ENCODE data around the gene MATR3. TPM values are rescaled to one million over a fixed set of nuclear protein-coding genes. Genes with fewer than 3 reads are reported as not detected.
"Not testable (repeated sequence)": the region's sequence is repeated elsewhere in the genome, so short reads cannot be mapped to it uniquely, and the experiment has no call there.

Gene MATR3
- total and polyA plus RNA-seq, 3 experiments from 2014 or later: 184 to 364 (median 199) TPM

GRCh38 chr5:139344177-139344576, 50.6 kb downstream of the MATR3 start:
- Histone ChIP-seq H3K27ac (ENCODE audit: low read depth, low read length) (no peak overlapping the region), H3K4me3 (ENCODE audit: low read length) (peak overlapping the region; percentile 32), H3K36me3 (ENCODE audit: insufficient read depth, low read length) (peaks cover 5% of the 10 kb centered on the region), H3K4me1 (ENCODE audit: insufficient read depth, low read length) (peaks cover 36% of the 10 kb centered on the region), H3K9me3 (ENCODE audit: low read length) (no peaks in the 10 kb centered on the region), H3K27me3 (ENCODE audit: insufficient read depth, low read length, poor library complexity, severe bottlenecking) (no peaks in the 10 kb centered on the region)
- Mint-ChIP-seq H3K4me3 (peak overlapping the region; percentile 56 to 97 (median 79)), H3K27ac (peak overlapping the region in 4 of 8 donors; percentile 17 to 67 (median 20)), H3K4me1 (peaks cover 53 to 75% (median 68%) of the 10 kb centered on the region in 3 donors), H3K27me3 (no peaks in the 10 kb centered on the region), H3K9me3 (no peaks in the 10 kb centered on the region), H3K36me3 (peaks cover 4 to 52% (median 9%) of the 10 kb centered on the region in 3 donors)
- ChIA-PET CTCF (interaction anchor here (0.7 to 1.6 kb wide), 3 partner anchors 10 to 50 kb away, joined by 3 to 4 read pairs (median 3); no protein-coding TSS in a partner anchor), POLR2A (interaction anchor here (0.6 to 0.7 kb wide), 2 partner anchors 47 to 52 kb away, joined by 5 to 8 read pairs; no protein-coding TSS in a partner anchor)
- DNase-seq: no peak

GRCh38 chr5:139345442-139345841, 51.9 kb downstream of the MATR3 start:
- H3K9me3 Mint-ChIP-seq; H3K36me3 ChIP-seq (ENCODE audit: insufficient read depth, low read length); H3K27me3 Mint-ChIP-seq; POLR2A ChIA-PET; H3K27ac ChIP-seq (ENCODE audit: low read depth, low read length); CTCF ChIA-PET; H3K27me3 ChIP-seq (ENCODE audit: insufficient read depth, low read length, poor library complexity, severe bottlenecking); DNase-seq; H3K4me3 ChIP-seq (ENCODE audit: low read length); H3K9me3 ChIP-seq (ENCODE audit: low read length): not testable (repeated sequence)
- Mint-ChIP-seq H3K4me3 (peak overlapping the region in 5 of 7 donors; percentile 2 to 45 (median 34)), H3K36me3 (peaks cover 4 to 52% (median 9%) of the 10 kb centered on the region in 3 donors), H3K27ac (peak overlapping the region in 3 of 8 donors; percentile 51 to 67 (median 55)), H3K4me1 (peaks cover 56 to 78% (median 72%) of the 10 kb centered on the region in 3 donors)
- H3K4me1 ChIP-seq (ENCODE audit: insufficient read depth, low read length): peaks cover 36% of the 10 kb centered on the region

GRCh38 chr5:139347863-139348262, 54.3 kb downstream of the MATR3 start:
- H3K9me3 ChIP-seq (ENCODE audit: low read length); H3K9me3 Mint-ChIP-seq; H3K27ac Mint-ChIP-seq; H3K27ac ChIP-seq (ENCODE audit: low read depth, low read length); H3K27me3 Mint-ChIP-seq; H3K4me3 ChIP-seq (ENCODE audit: low read length); DNase-seq; H3K27me3 ChIP-seq (ENCODE audit: insufficient read depth, low read length, poor library complexity, severe bottlenecking): not testable (repeated sequence)
- ChIA-PET CTCF (interaction anchor here (0.8 kb wide), 1 partner anchor 9 kb away, joined by 4 read pairs; no protein-coding TSS in a partner anchor), POLR2A (interaction anchor here (0.6 kb wide), 1 partner anchor 215 kb away, joined by 3 read pairs; no protein-coding TSS in a partner anchor)
- Histone ChIP-seq H3K36me3 (ENCODE audit: insufficient read depth, low read length) (peaks cover 13% of the 10 kb centered on the region), H3K4me1 (ENCODE audit: insufficient read depth, low read length) (peaks cover 27% of the 10 kb centered on the region)
- H3K4me3 Mint-ChIP-seq: peak overlapping the region in 1 of 7 donors; percentile 13
- peaks cover 4 to 50% (median 9%) of the 10 kb centered on the region in 3 donors for H3K36me3 Mint-ChIP-seq
- H3K4me1 Mint-ChIP-seq: peaks cover 54 to 78% (median 72%) of the 10 kb centered on the region in 3 donors

- Mint-ChIP-seq H3K4me3 (peak overlapping the region in 2 of 7 donors; percentile 21 to 28), H3K36me3 (peaks cover 7 to 46% (median 14%) of the 10 kb centered on the region in 3 donors), H3K27me3 (no peaks in the 10 kb centered on the region), H3K27ac (peak overlapping the region in 1 of 8 donors; percentile 58), H3K9me3 (peaks cover 0 to 4% (median 0%) of the 10 kb centered on the region in 5 donors), H3K4me1 (peaks cover 44 to 71% (median 60%) of the 10 kb centered on the region in 3 donors)
- CTCF ChIA-PET: interaction anchor here (1.3 kb wide), 1 partner anchor 10 kb away, joined by 4 read pairs; no protein-coding TSS in a partner anchor
- Histone ChIP-seq H3K4me3 (ENCODE audit: low read length) (no peak overlapping the region), H3K27ac (ENCODE audit: low read depth, low read length) (no peak overlapping the region), H3K27me3 (ENCODE audit: insufficient read depth, low read length, poor library complexity, severe bottlenecking) (no peaks in the 10 kb centered on the region), H3K36me3 (ENCODE audit: insufficient read depth, low read length) (peaks cover 8% of the 10 kb centered on the region), H3K4me1 (ENCODE audit: insufficient read depth, low read length) (peaks cover 10% of the 10 kb centered on the region), H3K9me3 (ENCODE audit: low read length) (no peaks in the 10 kb centered on the region)
- POLR2A ChIA-PET: no interaction called here
- DNase-seq: no peak
Observed at GRCh38 chr5:139354186-139354585, 60.6 kb downstream of the MATR3 start.

- H3K27me3 ChIP-seq (ENCODE audit: insufficient read depth, low read length, poor library complexity, severe bottlenecking); H3K9me3 Mint-ChIP-seq; H3K4me3 ChIP-seq (ENCODE audit: low read length); H3K27ac ChIP-seq (ENCODE audit: low read depth, low read length); CTCF ChIA-PET; POLR2A ChIA-PET; H3K27ac Mint-ChIP-seq; H3K9me3 ChIP-seq (ENCODE audit: low read length); H3K27me3 Mint-ChIP-seq; H3K36me3 ChIP-seq (ENCODE audit: insufficient read depth, low read length); DNase-seq; H3K4me3 Mint-ChIP-seq: not testable (repeated sequence)
- Mint-ChIP-seq H3K4me1 (peaks cover 41 to 71% (median 61%) of the 10 kb centered on the region in 3 donors), H3K36me3 (peaks cover 7 to 54% (median 14%) of the 10 kb centered on the region in 3 donors)
- H3K4me1 ChIP-seq (ENCODE audit: insufficient read depth, low read length): peaks cover 10% of the 10 kb centered on the region
Observed at GRCh38 chr5:139355900-139356299, 62.4 kb downstream of the MATR3 start.

GRCh38 chr5:139358064-139358463, 64.5 kb downstream of the MATR3 start:
- POLR2A ChIA-PET: interaction anchor here (0.7 kb wide), 1 partner anchor 91 kb away, joined by 4 read pairs; no protein-coding TSS in a partner anchor
- Histone ChIP-seq H3K36me3 (ENCODE audit: insufficient read depth, low read length) (no peaks in the 10 kb centered on the region), H3K4me3 (ENCODE audit: low read length) (no peak overlapping the region), H3K27me3 (ENCODE audit: insufficient read depth, low read length, poor library complexity, severe bottlenecking) (no peaks in the 10 kb centered on the region), H3K9me3 (ENCODE audit: low read length) (no peaks in the 10 kb centered on the region), H3K4me1 (ENCODE audit: insufficient read depth, low read length) (peaks cover 10% of the 10 kb centered on the region), H3K27ac (ENCODE audit: low read depth, low read length) (no peak overlapping the region)
- Mint-ChIP-seq H3K9me3 (peaks cover 0 to 4% (median 0%) of the 10 kb centered on the region in 5 donors), H3K36me3 (peaks cover 7 to 45% (median 13%) of the 10 kb centered on the region in 3 donors), H3K27me3 (no peaks in the 10 kb centered on the region), H3K4me3 (no peak overlapping the region), H3K27ac (no peak overlapping the region), H3K4me1 (peaks cover 27 to 62% (median 51%) of the 10 kb centered on the region in 3 donors)
- DNase-seq: no peak
- CTCF ChIA-PET: interaction anchor here (1.6 kb wide), 1 partner anchor 11 kb away, joined by 3 read pairs; no protein-coding TSS in a partner anchor

- Histone ChIP-seq H3K9me3 (ENCODE audit: low read length) (no peaks in the 10 kb centered on the region), H3K4me1 (ENCODE audit: insufficient read depth, low read length) (peaks cover 10% of the 10 kb centered on the region), H3K27me3 (ENCODE audit: insufficient read depth, low read length, poor library complexity, severe bottlenecking) (no peaks in the 10 kb centered on the region), H3K4me3 (ENCODE audit: low read length) (no peak overlapping the region), H3K36me3 (ENCODE audit: insufficient read depth, low read length) (peaks cover 10% of the 10 kb centered on the region), H3K27ac (ENCODE audit: low read depth, low read length) (no peak overlapping the region)
- Mint-ChIP-seq H3K27ac (no peak overlapping the region), H3K36me3 (peaks cover 0 to 50% (median 12%) of the 10 kb centered on the region in 3 donors), H3K9me3 (no peaks in the 10 kb centered on the region), H3K4me1 (peaks cover 21 to 48% (median 40%) of the 10 kb centered on the region in 3 donors), H3K27me3 (no peaks in the 10 kb centered on the region), H3K4me3 (no peak overlapping the region)
- no peak for DNase-seq
- ChIA-PET CTCF (no interaction called here), POLR2A (interaction anchor here (1.2 kb wide), 1 partner anchor 19 kb away, joined by 4 read pairs; the partner anchor contains the start of gene PAIP2)
Observed at GRCh38 chr5:139360384-139360783, 66.8 kb downstream of the MATR3 start.

- Histone ChIP-seq H3K27me3 (ENCODE audit: insufficient read depth, low read length, poor library complexity, severe bottlenecking) (no peaks in the 10 kb centered on the region), H3K4me3 (ENCODE audit: low read length) (no peak overlapping the region), H3K36me3 (ENCODE audit: insufficient read depth, low read length) (peaks cover 25% of the 10 kb centered on the region), H3K27ac (ENCODE audit: low read depth, low read length) (no peak overlapping the region), H3K9me3 (ENCODE audit: low read length) (no peaks in the 10 kb centered on the region), H3K4me1 (ENCODE audit: insufficient read depth, low read length) (peaks cover 7% of the 10 kb centered on the region)
- POLR2A ChIA-PET: no interaction called here
- Mint-ChIP-seq H3K36me3 (peaks cover 5 to 62% (median 16%) of the 10 kb centered on the region in 3 donors), H3K4me3 (no peak overlapping the region), H3K4me1 (peaks cover 16 to 38% (median 32%) of the 10 kb centered on the region in 3 donors), H3K27me3 (no peaks in the 10 kb centered on the region), H3K27ac (peak overlapping the region in 3 of 8 donors; percentile 26 to 43 (median 29)), H3K9me3 (no peaks in the 10 kb centered on the region)
- CTCF ChIA-PET: interaction anchor here (2.2 kb wide), 1 partner anchor 9 kb away, joined by 5 read pairs; no protein-coding TSS in a partner anchor
- no peak for DNase-seq
Observed at GRCh38 chr5:139361835-139362429, 68.4 kb downstream of the MATR3 start.
